Transverse colon (tissue), 4 donors: ENCODE measurements around the gene FOSL2.

Source experiments
- CTCF ChIP-seq, 5 experiments: fragments of 200-600 bp in 3 of 5; fragments of 450-650 bp in 2 of 5; sonication (generic) in 3 of 5; IDR thresholded peaks; 1 replicate in 2 of 5; 2 replicates in 3 of 5; pipeline ENCODE4 v1.5.1; 2016 to 2017; ENCODE audit warnings: antibody characterized with exemption in 5 of 5, inconsistent platforms in 3 of 5, mild to moderate bottlenecking in 2 of 5, moderate library complexity in 1 of 5
- POLR2AphosphoS5 ChIP-seq, 3 donors: sonication (generic); formaldehyde crosslinking; IDR thresholded peaks; one replicate each; pipeline ENCODE4 v1.6.1; 2016; ENCODE audit warnings: antibody characterized with exemption in 3 of 3

- TF ChIP-seq CTCF (IDR thresholded peaks at IDR 0.05), result no peak
- TF ChIP-seq POLR2AphosphoS5 (IDR thresholded peaks at IDR 0.05), result no peak
Observed at GRCh38 chr2:28444956-28445355, 52.3 kb downstream of the FOSL2 start.
